ENCODE results near the gene RNU6-1. TPM values are rescaled to one million over a fixed set of nuclear protein-coding genes. Genes with fewer than 3 reads are reported as not detected.

The RNU6-1 gene
- total and polyA plus RNA-seq, 2 experiments from 2014 or later, result not detected

GRCh38 chr15:67827562-67828277 is 12.1 kb downstream of the RNU6-1 start:
- no peak overlapping the region; the same call in 2 of the 3 replicates for H3K4me3 Mint-ChIP-seq
- H3K27ac Mint-ChIP-seq, result no peak overlapping the region
- H3K4me1 Mint-ChIP-seq, result peaks cover 42% of the 10 kb centered on the region
- peaks cover 47% of the 10 kb centered on the region for H3K4me1 ChIP-seq (ENCODE audit: insufficient read depth)
- peak; percentile 6 for ATAC-seq
- H3K4me3 ChIP-seq, result peak overlapping the region; percentile 53
- peaks cover 27% of the 10 kb centered on the region for H3F3A ChIP-seq (replicated peaks; ENCODE audit: low read depth)
- H3K36me3 ChIP-seq (ENCODE audit: insufficient read depth), result no peaks in the 10 kb centered on the region
- H3K27me3 Mint-ChIP-seq (ENCODE audit: insufficient read depth, low read depth, poor library complexity), result peaks cover 86% of the 10 kb centered on the region
- H3K27me3 ChIP-seq (ENCODE audit: insufficient read depth), result peaks cover 100% of the 10 kb centered on the region
- TF ChIP-seq REST (IDR thresholded peaks at IDR 0.05; ENCODE audit: unreplicated experiment), result no peak
- TF ChIP-seq EZH2 (IDR thresholded peaks at IDR 0.05; ENCODE audit: low read depth, unreplicated experiment), result peak; percentile 97
- no peak for TF ChIP-seq ZNF114 (CRISPR knock-in tag; IDR thresholded peaks at IDR 0.05)
- TF ChIP-seq ETS1 (IDR thresholded peaks at IDR 0.05), result no peak
- TF ChIP-seq NANOG (IDR thresholded peaks at IDR 0.05; ENCODE audit: borderline replicate concordance), result no peak
- TF ChIP-seq ZNF331 (CRISPR knock-in tag; IDR thresholded peaks at IDR 0.05; ENCODE audit: low read depth), result no peak
- TF ChIP-seq EZH2phosphoT487 (IDR thresholded peaks at IDR 0.05; ENCODE audit: unreplicated experiment), result peak; percentile 68
- no peak for TF ChIP-seq CREB1 (CRISPR knock-in tag; IDR thresholded peaks at IDR 0.05; ENCODE audit: low read depth)
- H4K20me1 ChIP-seq (replicated peaks; ENCODE audit: insufficient read depth), result peaks cover 8% of the 10 kb centered on the region
- peaks cover 6% of the 10 kb centered on the region; the same call in 1 of the 3 replicates for H3K36me3 Mint-ChIP-seq (ENCODE audit: low read depth)
- peak overlapping the region; percentile 77 for H3K4me2 ChIP-seq
- peak overlapping the region; percentile 66 for H2AFZ ChIP-seq
- DNase-seq (ENCODE audit: low spot score), result peak; percentile 65
- H3K27ac ChIP-seq (ENCODE audit: low read depth), result no peak overlapping the region
- peaks cover 14% of the 10 kb centered on the region; the same call in 2 of the 3 replicates for H3K9me3 Mint-ChIP-seq
- H3K79me2 ChIP-seq (replicated peaks; ENCODE audit: insufficient read depth), result no peaks in the 10 kb centered on the region
- no peaks in the 10 kb centered on the region for H3K9me2 ChIP-seq (ENCODE audit: insufficient read depth)

All from GM23338 (cell line).